HG03565 (cell line): Measurements from ENCODE around the gene ZNF609.
A peak's percentile ranks its signal among the peaks of the same experiment; 100 is the strongest.
"Not testable (repeated sequence)": the region's sequence is repeated elsewhere in the genome, so short reads cannot be mapped to it uniquely, and the experiment has no call there.

ENCODE experiments used
- ATAC-seq: cut with Tn5 transposase; IDR thresholded peaks from one replicate; pipeline ENCODE4 v1.9.1; 2021; ENCODE audit warnings: mild to moderate bottlenecking, moderate library complexity; ENCODE audit not compliant: unreplicated experiment

The ZNF609 gene

GRCh38 chr15:64642875-64643274 is 182.5 kb downstream of the ZNF609 start:
- no peak for ATAC-seq

GRCh38 chr15:64643685-64644084 is 183.3 kb downstream of the ZNF609 start:
- no peak for ATAC-seq

- ATAC-seq, result not testable (repeated sequence)
Measured at GRCh38 chr15:64644811-64645210, 184.4 kb downstream of the ZNF609 start.

GRCh38 chr15:64645995-64646394 is 185.6 kb downstream of the ZNF609 start:
- ATAC-seq, result no peak

- ATAC-seq, result no peak
Measured at GRCh38 chr15:64647367-64647766, 187.0 kb downstream of the ZNF609 start.

- ATAC-seq, result no peak
Measured at GRCh38 chr15:64650552-64650951, 190.2 kb downstream of the ZNF609 start.

GRCh38 chr15:64651601-64652191 is 191.3 kb downstream of the ZNF609 start:
- peak; percentile 82 for ATAC-seq

- no peak for ATAC-seq
Measured at GRCh38 chr15:64653757-64654156, 193.4 kb downstream of the ZNF609 start.

GRCh38 chr15:64656508-64656907 is 196.1 kb downstream of the ZNF609 start:
- no peak for ATAC-seq

GRCh38 chr15:64665179-64665578 is 204.8 kb downstream of the ZNF609 start:
- no peak for ATAC-seq

- no peak for ATAC-seq
Measured at GRCh38 chr15:64667736-64668161, 207.4 kb downstream of the ZNF609 start.

GRCh38 chr15:64673866-64674265 is 213.5 kb downstream of the ZNF609 start:
- no peak for ATAC-seq

- ATAC-seq, result no peak
Measured at GRCh38 chr15:64678126-64678819, 217.9 kb downstream of the ZNF609 start.

GRCh38 chr15:64680097-64680496 is 219.7 kb downstream of the ZNF609 start:
- ATAC-seq, result no peak

- ATAC-seq, result no peak
Measured at GRCh38 chr15:64681424-64682024, 221.1 kb downstream of the ZNF609 start.

- no peak for ATAC-seq
Measured at GRCh38 chr15:64682255-64682654, 221.9 kb downstream of the ZNF609 start.

- no peak for ATAC-seq
Measured at GRCh38 chr15:64683378-64683777, 223.0 kb downstream of the ZNF609 start.

- ATAC-seq, result no peak
Measured at GRCh38 chr15:64685230-64685888, 225.0 kb downstream of the ZNF609 start.

- ATAC-seq, result no peak
Measured at GRCh38 chr15:64686130-64686735, 225.9 kb downstream of the ZNF609 start.

GRCh38 chr15:64687172-64687571 is 226.8 kb downstream of the ZNF609 start:
- no peak for ATAC-seq

- no peak for ATAC-seq
Measured at GRCh38 chr15:64687688-64688087, 227.3 kb downstream of the ZNF609 start.
